ENCODE measurements around the gene CAMSAP3. TPM values are rescaled to one million over a fixed set of nuclear protein-coding genes. Genes with fewer than 3 reads are reported as not detected.

Gene CAMSAP3
- total RNA-seq, 1 experiment from 2014 or later: 28.4 TPM

- Histone ChIP-seq H2BK120ac (ENCODE audit: low read depth, low read length, poor library complexity, severe bottlenecking) (no peak overlapping the region), H4K5ac (ENCODE audit: insufficient read length, low read depth, low read length) (no peak overlapping the region), H3K4ac (ENCODE audit: low read depth, low read length) (no peak overlapping the region), H2BK20ac (ENCODE audit: low read depth, low read length, poor library complexity, severe bottlenecking) (no peak overlapping the region), H3K4me1 (ENCODE audit: insufficient read depth, low read length) (no peaks in the 10 kb centered on the region), H3K56ac (ENCODE audit: insufficient read length, low read depth, low read length) (no peak overlapping the region), H3T11ph (ENCODE audit: low read length) (no peak overlapping the region), H2BK15ac (ENCODE audit: low read depth, low read length) (no peak overlapping the region), H2AK5ac (ENCODE audit: insufficient read length, low read length) (no peak overlapping the region), H3K27ac (ENCODE audit: insufficient read length, low read depth, low read length) (no peak overlapping the region), H4K20me1 (ENCODE audit: control insufficient read depth, insufficient read depth, insufficient read length) (no peaks in the 10 kb centered on the region), H3K9ac (ENCODE audit: extremely low read depth, insufficient read length, low read length) (no peak overlapping the region), H2BK12ac (ENCODE audit: insufficient read length, low read depth, low read length) (no peak overlapping the region), H3K79me2 (ENCODE audit: insufficient read depth, low read length) (no peaks in the 10 kb centered on the region), H3K18ac (ENCODE audit: insufficient read length, low read depth, low read length) (no peak overlapping the region), H3K79me1 (ENCODE audit: insufficient read depth, low read depth, low read length, poor library complexity, severe bottlenecking) (no peaks in the 10 kb centered on the region), H3K4me2 (ENCODE audit: insufficient read depth, insufficient read length, low read length) (no peak overlapping the region), H2BK5ac (ENCODE audit: insufficient read length, low read length) (no peak overlapping the region), H4K8ac (replicated peaks; ENCODE audit: insufficient read length, low read depth, low read length) (no peak overlapping the region), H2AFZ (ENCODE audit: low read length) (no peak overlapping the region), H3K23me2 (ENCODE audit: insufficient read length, low read depth, low read length, poor library complexity, severe bottlenecking) (peaks cover 6% of the 10 kb centered on the region), H3K23ac (ENCODE audit: insufficient read length, low read depth, low read length) (no peak overlapping the region), H4K91ac (ENCODE audit: insufficient read length, low read depth, low read length) (no peak overlapping the region), H3K14ac (ENCODE audit: insufficient read depth, low read length) (no peak overlapping the region), H3K9me3 (ENCODE audit: control insufficient read depth, low read depth, low read length) (no peaks in the 10 kb centered on the region), H3K27me3 (ENCODE audit: insufficient read depth, low read length) (peaks cover 2% of the 10 kb centered on the region)
- DNase-seq: no peak
- no peak for TF ChIP-seq CTCF (conservative IDR thresholded peaks at IDR 0.05)
- Mint-ChIP-seq H3K27ac (no peak overlapping the region), H3K36me3 (ENCODE audit: insufficient read depth in 1 of 3, low read depth in 3 of 3) (no peaks in the 10 kb centered on the region; a peak in 1 of 7 replicates), H3K27me3 (ENCODE audit: low read depth) (peaks cover 81% of the 10 kb centered on the region), H3K4me3 (no peak overlapping the region), H3K4me1 (peaks cover 0 to 7% of the 10 kb centered on the region in 2 experiments; a peak in 3 of 4 replicates), H3K9me3 (peaks cover 0 to 3% of the 10 kb centered on the region in 2 experiments; a peak in 1 of 5 replicates)
- WGBS (ENCODE audit: extremely low coverage, insufficient read length, low lambda C conversion rate): no CpG with 5 or more reads among the region's 4 CpGs
Observed at GRCh38 chr19:7665076-7665475, 69.4 kb downstream of the CAMSAP3 start.

Small RNA genes within 50 kb of the gene (microRNA-seq; reads per million reads assigned to microRNA genes)
- gene MIR6792 (ENCODE audit: borderline microRNAs expressed): not detected

Other genes with a start within 250 kb of the CAMSAP3 start
- 37.2 and 38.3 TPM in 2 replicates for gene ARHGEF18, start 246.9 kb upstream of the CAMSAP3 start, total RNA-seq (2021)
- 2.4 and 2.8 TPM in 2 replicates for gene PEX11G, start 106.8 kb upstream of the CAMSAP3 start, total RNA-seq (2021)
- gene ZNF358, start 79.8 kb upstream of the CAMSAP3 start, total RNA-seq (2021): 40.5 and 41.5 TPM in 2 replicates
- gene MCOLN1, start 73.2 kb upstream of the CAMSAP3 start, total RNA-seq (2021): 15.7 and 18.7 TPM in 2 replicates
- gene PNPLA6, start 60.1 kb upstream of the CAMSAP3 start, total RNA-seq (2021): 130 and 135 TPM in 2 replicates
- 48.0 and 50.6 TPM in 2 replicates for gene XAB2, start 33.7 kb downstream of the CAMSAP3 start, total RNA-seq (2021)
- gene PET100, start 33.9 kb downstream of the CAMSAP3 start, total RNA-seq (2021): 129 and 143 TPM in 2 replicates
- not detected in 2 replicates for gene PCP2, start 37.9 kb downstream of the CAMSAP3 start, total RNA-seq (2021)
- 80.3 and 92.5 TPM in 2 replicates for gene STXBP2, start 41.2 kb downstream of the CAMSAP3 start, total RNA-seq (2021)
- gene RETN, start 73.2 kb downstream of the CAMSAP3 start, total RNA-seq (2021): not detected in 2 replicates
- gene MCEMP1, start 81.2 kb downstream of the CAMSAP3 start, total RNA-seq (2021): 0.13 TPM in 1 of 2 replicates, not detected in the other
- gene TRAPPC5, start 85.0 kb downstream of the CAMSAP3 start, total RNA-seq (2021): 77.4 and 87.8 TPM in 2 replicates
- not detected in 2 replicates for gene FCER2, start 106.3 kb downstream of the CAMSAP3 start, total RNA-seq (2021)
- 0.26 TPM in 1 of 2 replicates, not detected in the other for gene CLEC4G, start 136.2 kb downstream of the CAMSAP3 start, total RNA-seq (2021)
- not detected in 2 replicates for gene CD209, start 151.7 kb downstream of the CAMSAP3 start, total RNA-seq (2021)
- gene CLEC4M, start 167.4 kb downstream of the CAMSAP3 start, total RNA-seq (2021): not detected in 2 replicates
- 7.1 and 7.8 TPM in 2 replicates for gene EVI5L, start 234.4 kb downstream of the CAMSAP3 start, total RNA-seq (2021)

All from H9 (cell line).